HG03097 (cell line): ENCODE measurements around the gene TFCP2L1.
"Not testable (repeated sequence)": the region's sequence is repeated elsewhere in the genome, so short reads cannot be mapped to it uniquely, and the experiment has no call there.

Source experiments
- ATAC-seq: cut with Tn5 transposase; IDR thresholded peaks from one replicate; pipeline ENCODE4 v1.9.1; 2021; ENCODE audit not compliant: unreplicated experiment, low FRiP score

Gene TFCP2L1

DNA sequence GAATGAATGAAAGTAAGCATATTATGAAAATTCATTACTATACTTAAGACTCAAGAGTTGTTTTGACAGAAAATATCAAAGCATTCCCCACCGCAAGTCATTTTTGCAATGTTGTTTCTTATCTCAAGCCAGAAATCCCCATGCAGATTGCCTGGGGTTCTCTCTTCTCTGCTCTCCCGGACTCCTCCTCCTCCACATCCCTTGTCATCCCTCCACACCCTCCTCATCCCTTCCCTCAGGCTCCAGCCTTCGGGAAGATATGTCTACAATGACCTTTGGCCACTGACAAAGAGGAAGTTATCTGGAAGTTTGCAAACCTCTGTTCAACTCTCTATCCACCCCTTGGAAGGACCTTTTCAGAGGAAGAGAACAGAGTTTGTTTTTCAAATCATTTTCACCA lies 11.9 kb downstream of the TFCP2L1 start:
- no peak for ATAC-seq

DNA sequence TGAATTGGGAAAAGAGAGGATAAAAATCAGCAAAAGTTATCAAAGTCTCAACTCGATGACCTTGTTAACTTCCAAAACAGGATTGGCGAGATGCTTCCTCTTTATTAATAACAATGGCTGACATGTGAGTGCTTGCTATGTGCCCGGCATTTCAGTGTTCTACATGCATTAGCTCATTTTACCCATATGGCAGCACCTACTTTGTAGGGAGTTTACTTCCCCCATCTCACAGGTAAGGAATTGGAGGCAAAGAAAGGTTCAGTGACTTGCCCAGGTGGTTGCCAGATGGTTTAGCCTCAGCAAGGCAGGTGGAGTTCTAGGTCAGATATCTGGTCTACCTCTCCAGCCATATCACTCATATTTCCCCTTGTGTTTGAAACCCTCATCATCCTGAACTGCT lies 12.4 kb downstream of the TFCP2L1 start:
- no peak for ATAC-seq

DNA sequence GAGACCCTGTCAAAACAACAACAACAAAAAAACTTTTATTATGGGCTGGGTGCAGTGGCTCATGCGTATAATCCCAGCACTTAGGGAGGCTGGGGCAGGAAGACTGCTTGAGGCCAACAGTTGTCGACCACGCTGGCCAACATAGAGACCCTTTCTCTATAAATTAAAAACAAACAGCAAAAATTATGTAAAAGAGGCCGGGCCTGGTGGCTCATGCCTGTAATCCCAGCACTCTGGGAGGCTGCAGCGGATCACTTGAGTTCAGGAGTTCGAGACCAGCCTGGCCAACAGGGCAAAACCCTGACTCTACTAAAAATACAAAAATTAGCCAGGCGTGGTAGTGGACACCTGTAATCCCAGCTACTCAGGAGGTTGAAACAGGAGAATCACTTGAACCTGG lies 15.6 kb downstream of the TFCP2L1 start:
- not testable (repeated sequence) for ATAC-seq

DNA sequence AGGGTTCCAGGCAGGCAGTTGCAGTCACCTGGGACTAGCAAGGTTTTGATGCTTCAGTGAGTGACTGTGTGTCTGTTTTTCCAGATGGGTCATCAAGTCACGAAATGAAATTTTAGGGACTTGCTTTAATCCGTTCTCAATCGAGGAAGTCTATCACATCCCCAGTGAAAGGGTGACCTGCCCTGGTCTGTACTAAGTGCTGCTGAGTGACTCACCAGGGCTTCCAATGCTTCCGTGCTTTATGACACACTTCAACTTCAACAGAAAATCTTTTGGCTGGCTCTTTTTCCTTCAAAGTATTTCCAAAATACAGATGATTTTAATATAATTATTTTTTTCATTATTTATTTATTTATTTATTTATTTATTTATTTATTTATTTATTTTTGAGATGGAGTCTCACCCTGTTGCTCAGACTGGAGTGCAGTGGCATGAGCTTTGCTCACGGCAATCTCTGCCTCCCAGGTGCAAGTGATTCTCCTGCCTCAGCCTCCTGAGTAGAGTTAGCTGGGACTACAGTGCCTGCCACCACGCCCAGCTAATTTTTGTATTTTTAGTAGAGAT lies 18.4 kb downstream of the TFCP2L1 start:
- ATAC-seq: no peak

DNA sequence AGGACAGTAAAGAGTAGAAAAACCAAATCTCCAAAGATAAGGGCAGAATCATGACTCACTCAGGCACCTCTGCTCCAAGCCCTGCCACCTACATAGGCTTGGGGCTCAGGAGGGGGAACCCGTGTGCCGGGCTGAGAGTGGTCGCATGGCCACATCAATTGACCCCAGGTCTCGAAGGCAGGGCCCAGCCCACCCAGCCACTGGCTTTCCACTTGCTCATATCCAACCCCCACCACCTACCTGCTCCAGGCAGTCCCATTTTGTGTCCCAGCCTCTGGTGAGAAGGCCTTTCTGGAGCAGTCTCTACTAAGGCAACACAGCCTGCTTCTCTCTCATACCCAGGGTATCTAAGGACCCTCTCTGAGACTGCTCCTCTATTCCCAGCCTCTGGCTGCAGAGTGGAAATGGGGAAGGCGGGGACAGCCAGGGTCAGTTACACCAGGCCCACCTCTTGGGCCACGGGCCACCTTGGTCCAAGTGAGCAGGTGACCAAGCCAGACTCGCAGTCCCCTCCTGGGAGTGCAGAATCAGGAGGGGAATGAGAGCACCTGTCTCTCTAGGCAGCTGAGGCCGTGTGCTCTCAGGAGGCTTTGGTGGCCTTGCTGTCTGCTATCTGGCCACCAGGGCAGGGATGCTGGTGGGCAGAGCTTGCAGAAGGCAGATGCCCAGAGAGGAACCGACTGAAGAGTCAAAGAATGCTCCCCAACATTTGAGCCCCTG lies 20.8 kb downstream of the TFCP2L1 start:
- no peak for ATAC-seq

DNA sequence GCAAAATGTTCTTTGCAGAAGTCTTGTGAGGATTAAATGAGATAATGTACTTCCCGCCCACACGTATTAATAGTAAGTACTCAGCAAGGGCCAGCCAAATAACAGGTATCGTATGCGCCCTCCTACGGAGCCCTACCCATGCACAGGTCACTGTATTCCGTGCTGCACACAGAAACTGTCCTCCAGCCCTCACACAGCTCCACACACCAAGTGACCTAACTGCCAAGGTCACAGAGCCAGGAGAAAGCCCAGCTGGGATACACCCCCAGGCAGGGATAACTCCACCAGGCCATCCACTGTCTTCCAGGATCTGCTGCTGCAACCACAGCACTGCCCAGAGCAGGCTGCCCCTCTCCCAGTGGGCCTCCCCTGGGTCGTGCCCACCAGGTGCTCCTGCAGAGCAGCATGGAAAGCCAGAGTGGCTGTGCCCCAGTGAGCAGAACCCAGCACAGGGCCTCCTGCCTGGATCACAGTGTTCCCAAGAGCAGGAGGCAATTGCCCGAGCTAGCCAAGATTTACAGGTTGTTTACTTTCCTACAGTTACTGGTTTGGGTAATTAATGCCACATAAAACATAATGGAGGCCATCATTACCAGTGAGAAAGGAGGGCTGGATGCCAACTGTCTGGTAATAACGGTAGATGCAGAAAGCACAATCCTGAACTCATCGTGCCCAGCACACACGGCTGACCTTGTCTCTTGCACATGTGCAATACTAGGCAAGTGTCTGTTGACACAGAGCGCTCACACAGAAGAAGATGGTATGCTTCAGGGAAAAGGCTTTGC lies 24.4 kb downstream of the TFCP2L1 start:
- ATAC-seq: no peak

DNA sequence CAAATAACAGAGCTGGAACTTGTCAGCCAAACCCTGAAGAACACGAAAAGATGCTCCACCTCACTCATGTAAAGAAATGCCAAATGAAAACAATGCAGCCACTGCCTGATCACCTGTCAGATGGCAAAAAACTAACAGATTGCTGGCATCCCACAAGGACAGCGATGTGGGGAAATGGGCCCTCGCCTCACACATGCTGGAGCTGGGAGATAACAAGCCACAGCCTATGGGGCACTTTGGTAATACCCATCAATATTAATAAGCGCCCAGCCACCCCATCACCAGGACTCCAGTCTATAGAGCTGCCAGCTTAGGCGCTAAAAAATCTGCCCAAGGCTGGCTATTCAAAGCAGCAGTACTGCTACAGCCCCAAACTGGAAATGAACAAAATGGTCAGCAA lies 27.0 kb downstream of the TFCP2L1 start:
- ATAC-seq: no peak

DNA sequence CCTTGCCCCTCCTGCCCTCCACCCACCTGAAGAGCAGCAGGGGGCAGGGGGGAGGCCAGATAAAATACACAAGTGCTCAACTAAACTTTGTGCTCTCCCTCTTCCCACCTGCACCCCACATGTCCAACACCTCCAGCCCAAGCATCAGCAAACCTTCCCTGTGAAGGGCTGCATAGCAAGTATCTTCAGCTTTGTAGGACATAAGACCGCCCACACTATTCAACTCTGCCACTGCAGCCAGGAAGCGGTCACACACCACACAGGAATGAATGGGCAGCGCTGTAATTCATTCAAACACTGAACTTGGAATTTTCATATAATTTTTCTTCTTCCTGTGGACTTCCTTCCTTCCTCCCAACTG lies 27.5 kb downstream of the TFCP2L1 start:
- no peak for ATAC-seq

DNA sequence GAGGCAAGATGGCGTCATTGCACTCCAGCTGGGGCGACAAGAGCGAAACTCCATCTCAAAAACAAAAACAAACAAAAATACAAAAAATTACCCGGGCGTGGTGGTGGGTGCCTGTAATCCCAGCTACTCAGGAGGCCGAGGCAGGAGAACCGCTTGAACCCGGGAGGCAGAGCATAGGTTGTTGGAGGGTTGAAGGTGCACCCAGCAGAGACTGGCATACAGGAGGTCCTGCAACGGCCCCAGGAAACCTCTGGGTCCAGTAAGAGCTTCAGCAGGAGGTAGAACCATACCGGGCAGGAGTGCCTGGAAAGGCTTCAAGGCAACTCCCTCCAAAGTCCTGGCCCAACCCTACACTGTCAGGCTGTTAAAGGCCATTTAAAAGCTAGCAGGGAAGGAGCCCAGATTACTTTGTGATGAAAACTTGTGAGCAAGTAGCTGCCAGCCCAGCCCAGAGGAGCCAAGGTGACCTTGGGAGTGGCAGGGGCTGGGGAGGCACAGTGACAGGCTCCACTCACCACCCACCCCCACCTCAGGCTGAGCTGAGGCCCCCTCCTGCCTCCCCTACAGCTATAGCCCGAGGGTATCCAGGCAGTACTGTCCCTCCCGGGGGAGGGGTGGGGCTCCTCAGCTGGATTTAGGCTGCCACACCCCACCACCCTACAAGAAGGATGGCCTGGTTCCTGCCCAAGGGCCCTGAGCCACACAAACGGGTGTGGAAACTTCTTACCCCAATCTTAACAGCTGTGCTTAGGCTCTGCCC lies 28.1 kb downstream of the TFCP2L1 start:
- ATAC-seq: no peak

DNA sequence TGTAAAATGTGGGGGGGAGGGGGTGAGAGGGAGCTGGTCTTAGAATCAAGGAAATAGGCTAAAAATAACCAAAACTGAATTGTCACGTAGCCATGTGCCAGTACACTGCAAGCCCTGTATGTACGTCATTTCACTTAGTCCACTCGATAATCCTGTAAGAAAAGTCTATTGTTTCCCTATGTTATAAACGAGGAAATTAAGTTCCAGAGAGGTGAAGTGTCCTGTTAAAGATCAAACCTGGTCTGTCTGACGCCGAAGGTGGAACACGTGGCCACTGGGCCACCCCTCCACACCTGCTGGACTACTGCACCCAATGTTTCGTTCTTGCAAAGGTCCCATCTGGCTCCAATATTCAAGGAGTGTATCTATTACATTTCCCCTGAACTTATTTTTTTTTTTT lies 29.6 kb downstream of the TFCP2L1 start:
- ATAC-seq: no peak

DNA sequence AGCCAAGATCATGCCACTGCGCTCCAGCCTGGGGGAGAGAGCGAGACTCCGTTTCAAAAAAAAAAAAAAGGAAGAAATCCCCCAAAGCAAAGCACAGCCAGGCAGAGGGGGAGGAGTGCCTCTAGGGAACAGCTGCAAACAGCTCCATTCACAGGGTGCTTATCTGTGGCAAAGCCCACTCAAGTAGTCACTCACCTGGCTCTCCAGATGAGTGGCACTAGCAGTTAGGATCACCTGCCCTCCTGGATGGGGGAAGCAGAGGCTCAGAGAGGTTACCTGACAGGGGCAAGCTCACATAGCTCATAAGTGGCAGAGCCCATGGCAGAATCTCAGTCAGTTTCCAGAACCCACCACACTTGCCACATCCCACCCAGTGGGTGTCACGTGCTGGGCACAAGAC lies 30.3 kb downstream of the TFCP2L1 start:
- ATAC-seq: no peak

DNA sequence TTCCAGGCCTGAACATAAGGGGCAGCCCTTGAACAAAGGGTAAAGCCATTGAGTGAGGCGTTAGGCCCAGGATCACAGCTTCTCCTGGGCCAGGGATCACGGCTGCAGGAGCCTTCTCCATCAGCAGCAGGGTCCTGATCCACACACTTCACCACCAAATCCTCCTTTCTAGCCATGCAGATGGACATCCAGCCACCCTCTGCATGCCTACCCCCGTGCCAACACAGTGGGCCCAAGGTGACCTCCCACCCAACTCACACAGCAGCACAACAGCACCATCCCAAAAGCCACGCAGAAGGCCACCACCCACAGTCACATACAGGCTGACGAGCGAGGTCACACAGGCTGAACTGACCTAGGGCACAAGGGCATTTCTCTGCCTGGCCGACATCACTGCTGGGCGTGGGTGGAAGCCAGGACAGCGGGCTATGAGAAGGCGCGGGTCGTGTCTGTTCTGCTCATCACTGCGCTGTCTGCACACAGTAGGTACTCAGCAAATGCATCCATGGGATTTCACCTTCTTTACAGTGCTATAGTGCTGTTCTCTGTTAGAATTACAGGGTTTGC lies 31.2 kb downstream of the TFCP2L1 start:
- no peak for ATAC-seq

DNA sequence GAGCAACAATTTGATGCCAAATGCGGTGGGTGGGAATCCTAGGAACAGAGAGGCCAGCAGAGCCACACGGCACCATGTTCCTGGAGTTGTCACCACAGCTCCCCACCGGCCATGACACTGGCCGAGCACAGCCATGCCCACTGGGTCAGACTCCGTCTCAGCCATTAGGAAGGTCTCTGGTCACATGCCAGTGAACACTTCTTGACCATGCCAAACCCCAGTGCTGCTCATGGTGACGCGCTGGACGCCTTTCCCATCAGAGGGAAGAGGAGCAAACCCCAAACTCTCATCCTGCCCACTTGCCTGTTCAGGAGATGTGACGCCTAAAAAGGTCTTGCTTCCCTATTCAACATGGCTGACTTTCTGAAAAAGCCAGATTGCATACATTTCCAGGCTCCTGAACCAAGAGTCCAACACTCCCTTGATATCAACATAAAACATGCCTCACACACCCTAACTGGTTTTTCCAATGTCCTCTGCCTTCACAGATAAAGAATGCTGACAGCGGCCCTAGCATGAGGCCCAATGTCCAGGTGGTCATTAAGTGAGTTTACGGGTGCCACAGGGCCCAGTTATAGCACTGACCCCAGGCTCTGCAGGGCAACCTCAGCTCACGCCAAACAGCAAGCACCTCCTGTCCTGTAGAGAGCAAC lies 31.9 kb downstream of the TFCP2L1 start:
- no peak for ATAC-seq

DNA sequence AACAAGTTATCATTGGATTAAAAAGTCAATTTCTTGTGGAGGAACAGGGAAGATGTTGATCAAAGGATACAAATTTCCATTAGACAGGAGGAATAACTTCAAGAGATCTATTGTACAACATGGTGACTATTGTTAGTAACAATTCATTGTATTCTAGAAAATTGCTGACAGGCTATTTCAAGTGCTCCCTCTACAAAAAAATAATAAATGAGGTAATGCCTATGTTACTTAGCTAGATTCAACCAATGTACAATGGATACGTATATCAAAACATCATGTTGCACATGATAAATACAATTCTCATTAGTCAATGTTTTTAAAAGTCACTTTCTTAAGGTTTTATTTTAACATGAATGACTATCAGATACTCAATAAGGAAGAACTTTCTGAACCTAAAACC lies 33.5 kb downstream of the TFCP2L1 start:
- ATAC-seq: no peak

DNA sequence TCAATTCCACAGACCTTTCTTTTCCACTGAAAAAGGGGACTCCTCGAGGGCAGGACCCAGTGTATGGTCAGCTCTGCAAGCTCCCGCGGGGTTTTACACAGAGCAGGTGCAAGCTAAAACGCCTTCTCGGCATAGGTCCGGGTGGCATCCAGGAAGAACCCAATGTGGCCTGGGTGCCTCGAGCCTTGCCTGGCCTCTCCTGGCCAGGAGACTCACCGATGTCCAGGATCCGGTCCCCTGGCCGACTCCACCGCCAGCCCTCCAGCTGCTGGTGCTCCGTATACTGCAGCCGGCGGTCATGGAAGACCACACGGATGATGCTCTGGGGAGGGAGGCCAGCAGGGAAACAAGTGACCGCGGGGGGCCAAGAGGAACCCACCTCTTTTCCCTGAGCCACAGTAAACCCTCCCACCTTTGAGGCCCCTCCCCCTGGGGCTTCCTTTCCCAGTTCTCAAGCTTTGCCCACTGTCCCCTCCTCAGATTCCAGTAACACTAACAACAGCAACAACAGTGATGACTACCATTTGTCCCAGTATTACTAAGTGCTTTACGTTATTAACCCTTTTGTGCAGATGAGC lies 36.1 kb downstream of the TFCP2L1 start:
- ATAC-seq: no peak

DNA sequence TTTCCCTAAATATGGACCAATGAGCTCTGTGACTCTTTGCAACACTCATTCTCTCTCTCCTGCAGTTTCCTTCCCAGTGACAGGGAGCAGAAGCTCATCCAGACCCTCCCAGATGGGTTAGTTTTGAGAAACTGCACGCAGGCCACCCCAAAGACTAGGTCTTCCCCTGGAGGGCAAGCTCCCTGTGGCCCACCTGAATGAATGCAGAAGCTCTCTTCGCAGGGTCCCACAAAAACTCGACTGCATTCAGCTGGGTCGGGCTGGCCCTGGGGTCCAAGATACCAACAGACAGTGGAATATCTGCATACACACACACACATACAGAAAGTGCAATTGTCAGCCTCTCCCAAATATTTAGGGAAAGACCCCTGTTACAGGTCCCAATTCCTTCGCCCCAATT lies 37.0 kb downstream of the TFCP2L1 start:
- ATAC-seq: no peak

DNA sequence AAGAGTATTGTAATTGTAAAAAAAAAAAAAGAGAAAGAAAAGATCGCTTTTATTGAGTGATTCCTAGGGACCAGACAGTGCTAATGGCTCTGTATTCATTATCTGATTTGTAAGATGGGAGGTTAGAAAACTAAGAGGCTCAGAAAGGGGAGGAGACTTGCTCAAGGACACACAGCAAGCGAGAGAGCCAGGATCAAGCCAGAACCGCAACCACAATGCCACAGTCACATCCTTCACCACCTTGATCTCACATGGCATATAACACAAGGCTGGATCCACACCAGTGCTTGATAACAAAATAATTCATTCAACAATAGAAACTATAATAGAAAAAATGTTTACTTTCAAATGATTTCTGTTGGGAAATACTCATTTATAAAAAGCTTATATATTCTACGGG lies 37.5 kb downstream of the TFCP2L1 start:
- ATAC-seq: no peak

DNA sequence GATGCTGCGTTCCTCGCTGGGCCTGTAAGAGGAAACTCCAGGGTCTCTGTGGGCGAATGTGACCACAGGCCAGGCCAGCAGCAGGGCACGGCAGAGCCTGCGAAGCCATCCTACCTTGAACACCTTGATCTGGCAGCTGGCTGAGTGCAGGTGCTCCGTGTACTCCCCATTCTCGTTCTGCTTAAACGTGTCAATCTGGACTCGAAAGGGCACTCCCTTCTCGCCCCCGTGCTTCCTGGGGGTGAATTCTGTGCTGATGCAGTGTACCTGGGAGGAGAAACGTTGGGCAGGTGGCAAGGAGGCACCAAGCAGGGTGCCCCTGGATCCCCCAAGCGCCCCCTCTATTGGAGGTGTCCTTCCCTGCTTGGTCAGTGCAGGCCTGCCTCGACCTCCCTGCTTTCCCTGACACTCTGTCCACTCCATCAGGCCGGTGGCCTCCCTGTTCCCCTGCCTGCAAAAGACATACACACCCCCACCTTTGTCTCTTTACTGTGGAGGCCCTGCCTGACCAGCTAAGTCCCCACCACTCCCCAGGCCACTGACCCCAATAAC lies 38.2 kb downstream of the TFCP2L1 start:
- ATAC-seq: no peak

DNA sequence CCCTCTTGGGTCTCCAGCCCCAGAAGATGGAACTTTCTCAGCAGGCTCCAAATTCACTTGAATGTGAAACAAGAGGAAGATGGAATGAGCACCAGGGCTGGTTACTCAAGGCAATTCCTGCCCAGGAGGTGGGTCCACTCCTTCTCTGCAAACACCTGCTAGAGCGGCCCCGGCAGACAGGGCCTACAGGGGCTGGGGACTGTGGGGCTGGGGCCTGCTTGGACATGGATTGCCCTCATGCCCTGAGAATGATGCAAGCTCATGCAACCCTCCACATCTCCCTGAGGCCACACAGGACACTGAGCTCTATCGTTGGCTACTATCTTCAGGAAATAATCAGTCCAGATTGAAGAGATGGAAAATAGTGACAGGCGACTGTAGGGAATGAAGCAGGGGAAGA lies 39.1 kb downstream of the TFCP2L1 start:
- no peak for ATAC-seq
